Heart left ventricle (tissue), 16 donors: Measurements from ENCODE around the gene SPOCK1. TPM values are rescaled to one million over a fixed set of nuclear protein-coding genes. Genes with fewer than 3 reads are reported as not detected.
"Not testable (repeated sequence)": the region's sequence is repeated elsewhere in the genome, so short reads cannot be mapped to it uniquely, and the experiment has no call there.

ENCODE experiments used
- ATAC-seq, 4 donors: fragments of 200-7000 bp; cut with Tn5 transposase; one replicate each; pipeline ENCODE4 v1.9.1; 2020 to 2022; ENCODE audit warnings: moderate library complexity in 4 of 4, mild to moderate bottlenecking in 3 of 4, moderate number of reproducible peaks in 1 of 4
- DNase-seq, 5 donors: peaks; one replicate each; pipeline ENCODE4 v3.0.0-alpha.2; 2020
- H3K27ac ChIP-seq, 12 donors: fragments of 200-600 bp; sonication (generic) in 4 of 12; one replicate each; pipeline versions ENCODE4 v1.5.0 to v1.8.0; 2016 to 2022; ENCODE audit warnings: mild to moderate bottlenecking in 2 of 12
- H3K27me3 ChIP-seq, 9 donors: fragments of 200-600 bp; sonication (generic) in 2 of 9; one replicate each; pipeline versions ENCODE4 v1.5.1 to v1.8.0; 2016 to 2022; ENCODE audit warnings: mild to moderate bottlenecking in 3 of 9
- H3K36me3 ChIP-seq, 9 donors: fragments of 200-600 bp; sonication (generic) in 2 of 9; one replicate each; pipeline versions ENCODE4 v1.5.0 to v1.8.0; 2018 to 2022; ENCODE audit warnings: mild to moderate bottlenecking in 2 of 9
- H3K4me1 ChIP-seq, 12 donors: fragments of 200-600 bp; sonication (generic) in 4 of 12; one replicate each; pipeline versions ENCODE4 v1.5.0 to v1.8.0; 2016 to 2022; ENCODE audit warnings: mild to moderate bottlenecking in 3 of 12
- H3K4me3 ChIP-seq, 12 donors: fragments of 200-600 bp; sonication (generic) in 4 of 12; one replicate each; pipeline versions ENCODE4 v1.5.0 to v1.8.0; 2017 to 2022; ENCODE audit warnings: mild to moderate bottlenecking in 9 of 12, moderate library complexity in 4 of 12
- H3K9me3 ChIP-seq, 12 donors: fragments of 200-600 bp; sonication (generic) in 4 of 12; one replicate each; pipeline versions ENCODE4 v1.5.0 to v1.8.0; 2016 to 2022; ENCODE audit warnings: mild to moderate bottlenecking in 1 of 12
- POLR2A ChIP-seq, 2 donors: fragments of 450-650 bp; IDR thresholded peaks; one replicate each; pipeline ENCODE4 v1.6.1; 2017; ENCODE audit warnings: antibody characterized with exemption in 2 of 2, mild to moderate bottlenecking in 2 of 2, moderate library complexity in 2 of 2
- WGBS, 4 donors: extraction: QIAGEN DNeasy Blood & Tissue Kit in 2 of 4; methylation state at CpG; one replicate each; pipeline versions ENCODE4 v1.1.5 to v1.1.7; 2013 to 2018; 5-methylcytosine and 5-hydroxymethylcytosine counted together
- intact Hi-C, 10 donors: fragments of 100-400 bp; cut with DNase I; formaldehyde crosslinking; loops; one replicate each; pipeline versions ENCODE4 v1.11.1 to v1.14.2; 2022
- polyA plus RNA-seq, 2 donors: library from polyadenylated mRNA; stranded (reverse); fragments of 200-250 nt; gene quantifications; one replicate each; pipeline ENCODE4 v1.2.3, GENCODE V29; 2013
- total RNA-seq, 9 donors: library from RNA; depleted of rRNA in 2 of 9; stranded (reverse); fragments of >200 nt in 2 of 9; fragmentation: NEBNext Ultra II Directional in 3 of 9; extraction: Animal tissue kit (Norgen Biotek cat#: 25700) in 3 of 9; gene quantifications; one replicate each; pipeline versions ENCODE4 v1.1.0 to v1.2.4, GENCODE V29; 2016 to 2023
- TF ChIP-seq, protein P1 (sequence below), 12 donors: fragments of 200-600 bp; sonication (generic) in 4 of 12; IDR thresholded peaks; one replicate each; pipeline versions ENCODE4 v1.5.0 to v1.8.0; 2018 to 2022; ENCODE audit warnings: antibody characterized with exemption in 12 of 12, mild to moderate bottlenecking in 5 of 12
- donor health status: ischemic (EF 13 %, LVEDD 7.1; RV severe dilation, severe dysfunction).
- donor health status: healthy with polysubstance abuse.
- donor health status: DM: no; HTN: yes; CAD: no.
- donor health status: DM: no; HTN: no; CAD: no.
- donor health status: ischemic (EF 25% LVEDD 6.9; RV normal size, moderate dysfunction).
- donor health status: ischemic (EF 25% LVEDD 5.7; RV mildly dilated, moderate dysfunction).
- donor health status: healthy.
- donor health status: DM: yes; HTN: yes; CAD: no.
- donor health status: ischemic (EF 35%, LVEDD 5.7; RV mildly dilated, moderate dysfunction).
- donor health status: nonischemic (EF 11% LVEDD 7.7; RV severe dilation, severe dysfunction).
- donor health status: DM: yes; HTN: yes; CAD: no.
- donor health status: PGD.
- donor health status: ischemic (EF 29% LVEDD 5.4; RV normal size, mild dysfunction).
- donor health status: nonischemic (EF 23%, LVEDD 6.1; RV moderate dilation, normal function).

SPOCK1 gene
- total and polyA plus RNA-seq, 11 donors, result 7.8 to 51.2 (median 19.9) TPM

DNA sequence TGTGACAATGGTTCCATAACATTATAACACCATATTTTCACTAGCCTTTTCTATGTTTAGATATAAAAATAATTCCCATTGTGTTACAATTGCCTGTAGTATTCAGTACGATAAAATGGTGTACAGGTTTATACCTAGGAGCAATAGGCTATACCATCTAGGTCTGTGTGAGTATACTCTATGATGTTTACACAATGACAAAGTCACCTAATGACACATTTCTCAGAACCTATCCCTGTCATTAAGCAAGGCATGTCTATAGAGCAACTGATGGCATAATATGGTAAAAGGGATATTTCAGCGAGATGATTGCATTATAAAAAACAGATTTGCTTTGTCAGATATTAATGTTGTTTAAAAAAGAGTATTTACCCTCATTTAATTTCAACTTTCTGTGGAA, 517.2 kb downstream of the SPOCK1 start:
- TF ChIP-seq, protein P1, sequence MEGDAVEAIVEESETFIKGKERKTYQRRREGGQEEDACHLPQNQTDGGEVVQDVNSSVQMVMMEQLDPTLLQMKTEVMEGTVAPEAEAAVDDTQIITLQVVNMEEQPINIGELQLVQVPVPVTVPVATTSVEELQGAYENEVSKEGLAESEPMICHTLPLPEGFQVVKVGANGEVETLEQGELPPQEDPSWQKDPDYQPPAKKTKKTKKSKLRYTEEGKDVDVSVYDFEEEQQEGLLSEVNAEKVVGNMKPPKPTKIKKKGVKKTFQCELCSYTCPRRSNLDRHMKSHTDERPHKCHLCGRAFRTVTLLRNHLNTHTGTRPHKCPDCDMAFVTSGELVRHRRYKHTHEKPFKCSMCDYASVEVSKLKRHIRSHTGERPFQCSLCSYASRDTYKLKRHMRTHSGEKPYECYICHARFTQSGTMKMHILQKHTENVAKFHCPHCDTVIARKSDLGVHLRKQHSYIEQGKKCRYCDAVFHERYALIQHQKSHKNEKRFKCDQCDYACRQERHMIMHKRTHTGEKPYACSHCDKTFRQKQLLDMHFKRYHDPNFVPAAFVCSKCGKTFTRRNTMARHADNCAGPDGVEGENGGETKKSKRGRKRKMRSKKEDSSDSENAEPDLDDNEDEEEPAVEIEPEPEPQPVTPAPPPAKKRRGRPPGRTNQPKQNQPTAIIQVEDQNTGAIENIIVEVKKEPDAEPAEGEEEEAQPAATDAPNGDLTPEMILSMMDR (IDR thresholded peaks at IDR 0.05), result no peak
- no peak for TF ChIP-seq POLR2A (IDR thresholded peaks at IDR 0.05)
- peaks cover 0 to 22% (median 15%) of the 10 kb centered on the region in 12 donors for H3K4me1 ChIP-seq
- no peaks in the 10 kb centered on the region for H3K27me3 ChIP-seq
- intact Hi-C loops, result loop anchor here in 1 of 10 donors (10.0 kb wide), 1 partner anchor 167 kb away; no protein-coding TSS in a partner anchor
- no peak overlapping the region for H3K4me3 ChIP-seq
- H3K9me3 ChIP-seq, result no peaks in the 10 kb centered on the region
- ATAC-seq, result no peak
- WGBS, 4 donors, result 86 to 96% (median 92%) methylated on average over 2 of the region's 2 CpGs
- DNase-seq, result no peak
- no peak overlapping the region for H3K27ac ChIP-seq
- peaks cover 0 to 7% (median 0%) of the 10 kb centered on the region in 9 donors for H3K36me3 ChIP-seq

GRCh38 chr5:136979131-136979530, 520.0 kb downstream of the SPOCK1 start:
- WGBS, 4 donors, result 71 to 77% (median 74%) methylated on average over 5 of the region's 5 CpGs
- Histone ChIP-seq H3K27ac (no peak overlapping the region), H3K36me3 (peaks cover 0 to 7% (median 0%) of the 10 kb centered on the region in 9 donors), H3K27me3 (no peaks in the 10 kb centered on the region), H3K4me1 (peaks cover 0 to under 1% (median 0%) of the 10 kb centered on the region in 12 donors), H3K4me3 (no peak overlapping the region), H3K9me3 (no peaks in the 10 kb centered on the region)
- DNase-seq, result no peak
- intact Hi-C loops, result no loop called here
- TF ChIP-seq, protein P1 (IDR thresholded peaks at IDR 0.05), result no peak
- TF ChIP-seq POLR2A (IDR thresholded peaks at IDR 0.05), result no peak
- no peak for ATAC-seq

GRCh38 chr5:136963504-136963903, 535.6 kb downstream of the SPOCK1 start:
- Histone ChIP-seq H3K36me3 (no peaks in the 10 kb centered on the region), H3K4me3 (no peak overlapping the region), H3K27ac (no peak overlapping the region), H3K27me3 (no peaks in the 10 kb centered on the region), H3K4me1 (no peaks in the 10 kb centered on the region), H3K9me3 (peaks cover 0 to 20% (median 6%) of the 10 kb centered on the region in 12 donors)
- DNase-seq (no peak), ATAC-seq (no peak)
- TF ChIP-seq POLR2A (IDR thresholded peaks at IDR 0.05), result no peak
- intact Hi-C loops, result no loop called here
- WGBS, 4 donors, result 66 to 73% (median 68%) methylated on average over 3 of the region's 3 CpGs

DNA sequence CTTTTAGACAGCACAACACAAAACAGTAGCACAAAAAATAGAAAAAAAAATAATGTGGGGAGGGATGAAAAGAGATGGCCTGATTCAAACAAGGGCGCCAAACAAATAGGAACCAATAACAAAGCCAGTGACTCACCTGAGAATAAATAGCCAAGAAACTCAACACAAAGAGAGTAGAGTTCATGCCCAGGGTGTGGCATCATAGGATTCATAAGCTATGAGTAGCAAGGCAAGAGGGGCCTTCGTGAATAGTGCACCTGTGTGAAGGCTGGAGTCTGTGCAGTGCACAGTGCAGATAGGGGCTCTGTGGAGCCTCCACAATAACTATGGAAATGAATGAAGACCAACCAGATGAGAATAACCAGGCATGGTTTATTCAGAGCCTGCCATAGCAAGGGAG, 541.7 kb downstream of the SPOCK1 start:
- 75 to 82% (median 79%) methylated on average over 2 of the region's 2 CpGs for WGBS, 4 donors
- no peak for ATAC-seq
- no peak for DNase-seq
- H3K27me3 ChIP-seq, result no peaks in the 10 kb centered on the region
- no peaks in the 10 kb centered on the region for H3K4me1 ChIP-seq
- H3K27ac ChIP-seq, result no peak overlapping the region
- peaks cover 0 to 20% (median 6%) of the 10 kb centered on the region in 12 donors for H3K9me3 ChIP-seq
- no peaks in the 10 kb centered on the region for H3K36me3 ChIP-seq
- TF ChIP-seq, protein P1 (IDR thresholded peaks at IDR 0.05), result no peak
- TF ChIP-seq POLR2A (IDR thresholded peaks at IDR 0.05), result no peak
- no peak overlapping the region for H3K4me3 ChIP-seq
- intact Hi-C loops, result no loop called here

DNA sequence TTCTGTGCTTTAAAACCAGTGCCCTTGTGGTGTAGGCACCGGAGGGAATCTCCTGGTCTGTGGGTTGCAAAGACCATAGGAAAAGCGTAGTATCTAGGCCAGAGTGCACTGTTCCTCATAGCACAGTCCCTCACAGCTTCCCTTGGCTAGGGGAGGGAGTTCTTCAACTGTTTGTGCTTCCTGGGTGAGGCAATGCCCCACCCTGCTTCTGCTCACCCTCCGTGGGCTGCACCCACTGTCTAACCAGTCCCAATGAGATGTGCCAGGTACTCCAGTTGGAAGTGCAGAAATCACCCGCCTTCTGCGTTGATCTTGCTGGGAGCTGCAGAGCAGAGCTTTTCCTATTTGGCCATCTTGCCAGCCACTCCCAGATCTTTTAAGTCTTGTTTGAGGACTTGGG, 545.0 kb downstream of the SPOCK1 start:
- 78 to 88% (median 83%) methylated on average over 5 of the region's 5 CpGs for WGBS, 4 donors
- intact Hi-C loops, ATAC-seq, H3K4me1 ChIP-seq, H3K27me3 ChIP-seq, H3K36me3 ChIP-seq, H3K27ac ChIP-seq, DNase-seq, H3K4me3 ChIP-seq: not testable (repeated sequence)
- peaks cover 0 to 21% (median 0%) of the 10 kb centered on the region in 12 donors for H3K9me3 ChIP-seq

- ATAC-seq, H3K36me3 ChIP-seq, H3K4me3 ChIP-seq, H3K27ac ChIP-seq, H3K4me1 ChIP-seq, H3K27me3 ChIP-seq, intact Hi-C loops, DNase-seq: not testable (repeated sequence)
- 46 to 54% (median 50%) methylated on average over 7 to 8 of the region's 8 CpGs for WGBS, 4 donors
- H3K9me3 ChIP-seq, result peaks cover 0 to 28% (median 0%) of the 10 kb centered on the region in 12 donors
These were observed 545.6 kb downstream of the SPOCK1 start for GRCh38 chr5:136953346-136954069.
